ENCODE results near the gene NHSL1.

- TF ChIP-seq CTCF (IDR thresholded peaks at IDR 0.05; ENCODE audit: low read depth, low read length) (no peak), EZH2phosphoT487 (IDR thresholded peaks at IDR 0.05; ENCODE audit: low read depth) (no peak)
Observed at GRCh38 chr6:138487102-138487604, 12.1 kb downstream of the NHSL1 start.

Data from OCI-LY3 (cell line).